ENCODE results near the gene PLD6. TPM values are rescaled to one million over a fixed set of nuclear protein-coding genes. Genes with fewer than 3 reads are reported as not detected.

Gene PLD6
- total and polyA plus RNA-seq, 10 of the 15 experiments (the other 5 are each of a cell fraction or from before 2014, with no cell fraction given): 4.7 to 21.4 (median 12.0) TPM

- TF ChIP-seq CEBPZ (IDR thresholded peaks at IDR 0.05; ENCODE audit: low read depth, low read length) (no peak), E2F8 (IDR thresholded peaks at IDR 0.05; ENCODE audit: low read depth, partially characterized antibody) (no peak), MAX (IDR thresholded peaks at IDR 0.05; ENCODE audit: low read depth, low read length) (no peak), TBL1XR1 (IDR thresholded peaks at IDR 0.05; ENCODE audit: low read depth, low read length) (no peak), ASH2L (IDR thresholded peaks at IDR 0.05; ENCODE audit: borderline replicate concordance, low read depth) (no peak)
Observed at GRCh38 chr17:17231621-17232302, 25.6 kb upstream of the PLD6 start (continued).

Data from GM12878 (cell line).